HepG2 (cell line): Measurements from ENCODE around the gene CPT1B. TPM values are rescaled to one million over a fixed set of nuclear protein-coding genes. Genes with fewer than 3 reads are reported as not detected.
A peak's percentile ranks its signal among the peaks of the same experiment; 100 is the strongest.

Source experiments
- HCFC1 ChIP-seq: fragments of 150-350 bp; IDR thresholded peaks from 2 replicates; pipeline ENCODE4 v1.6.1; 2014; ENCODE audit warnings: low read depth, low read length
- HNRNPL ChIP-seq: fragments of 200-400 bp; formaldehyde crosslinking; IDR thresholded peaks from 2 replicates; pipeline ENCODE4 v1.6.1; 2017; ENCODE audit warnings: mild to moderate bottlenecking, low read depth, low read length
- MAZ ChIP-seq, 2 experiments: sonication (generic) in 1 of 2; formaldehyde crosslinking in 1 of 2; IDR thresholded peaks; 2 replicates each; pipeline versions ENCODE4 v1.5.0 to v1.6.1; 2012 to 2020; ENCODE audit warnings: low read depth in 2 of 2, mild to moderate bottlenecking in 2 of 2, borderline replicate concordance in 1 of 2, improper control_type of control experiment in 1 of 2, low read length in 1 of 2, missing genetic modification reagents in 1 of 2, moderate library complexity in 1 of 2
- MXD4 ChIP-seq: IDR thresholded peaks from 2 replicates; pipeline ENCODE4 v1.6.1; 2016; ENCODE audit warnings: mild to moderate bottlenecking, missing biosample characterization, missing genetic modification reagents
- MYC ChIP-seq: sonication (generic); formaldehyde crosslinking; IDR thresholded peaks from 2 replicates; pipeline ENCODE4 v1.9.0; 2021; ENCODE audit warnings: missing genetic modification reagents, borderline replicate concordance
- NFIB ChIP-seq: sonication (generic); formaldehyde crosslinking; IDR thresholded peaks from 2 replicates; pipeline ENCODE4 v1.9.0; 2021; ENCODE audit warnings: missing genetic modification reagents, mild to moderate bottlenecking, borderline replicate concordance
- NR2F2 ChIP-seq: IDR thresholded peaks from 2 replicates; pipeline ENCODE4 v1.6.1; 2012; ENCODE audit warnings: low read depth, inconsistent platforms, borderline replicate concordance
- RAD21 ChIP-seq: fragments of 450-650 bp; formaldehyde crosslinking; IDR thresholded peaks from 2 replicates; pipeline ENCODE4 v1.5.0; 2020; ENCODE audit warnings: mild to moderate bottlenecking
- SMYD3 ChIP-seq: sonication (generic); formaldehyde crosslinking; IDR thresholded peaks from 2 replicates; pipeline ENCODE4 v1.8.1; 2023; ENCODE audit warnings: mild to moderate bottlenecking, missing genetic modification reagents
- SUZ12 ChIP-seq: fragments of 150-350 bp; IDR thresholded peaks from 2 replicates; pipeline ENCODE4 v1.6.1; 2014; ENCODE audit warnings: low read depth, low read length
- TEAD2 ChIP-seq: sonication (generic); formaldehyde crosslinking; IDR thresholded peaks from 2 replicates; pipeline ENCODE4 v1.9.0; 2021; ENCODE audit warnings: missing genetic modification reagents
- TOE1 ChIP-seq: sonication (generic); formaldehyde crosslinking; IDR thresholded peaks from 2 replicates; pipeline ENCODE4 v1.4.0; 2020; ENCODE audit warnings: mild to moderate bottlenecking, missing genetic modification reagents
- ZEB1 ChIP-seq: IDR thresholded peaks from 2 replicates; pipeline ENCODE4 v1.6.1; 2012; ENCODE audit warnings: mild to moderate bottlenecking, low read depth, inconsistent platforms; ENCODE audit not compliant: insufficient replicate concordance
- ZKSCAN8 ChIP-seq: IDR thresholded peaks from 2 replicates; pipeline ENCODE4 v1.6.1; 2016; ENCODE audit warnings: borderline replicate concordance, missing genetic modification reagents, missing compliant biosample characterization
- ZMYM4 ChIP-seq: sonication (generic); formaldehyde crosslinking; IDR thresholded peaks from 2 replicates; pipeline ENCODE4 v1.8.1; 2023; ENCODE audit warnings: mild to moderate bottlenecking, missing genetic modification reagents
- ZNF24 ChIP-seq: fragments of 450-650 bp; IDR thresholded peaks from 2 replicates; pipeline ENCODE4 v1.6.1; 2017; ENCODE audit warnings: antibody characterized with exemption, mild to moderate bottlenecking
- ZNF75D ChIP-seq: sonication (generic); formaldehyde crosslinking; IDR thresholded peaks from 2 replicates; pipeline ENCODE4 v1.8.1; 2023; ENCODE audit warnings: missing genetic modification reagents, mild to moderate bottlenecking, borderline replicate concordance
- ZSCAN20 ChIP-seq: sonication (generic); formaldehyde crosslinking; IDR thresholded peaks from 2 replicates; pipeline ENCODE4 v1.4.0; 2020; ENCODE audit warnings: missing genetic modification reagents, mild to moderate bottlenecking, borderline replicate concordance
- polyA plus RNA-seq, 8 experiments: library from polyadenylated mRNA; depleted of rRNA in 3 of 8; stranded (reverse) in 7 of 8; unstranded in 1 of 8; fragments of >200 nt; fragmentation: Illumina TruSeq in 4 of 8; extraction: Trizol in 4 of 8; gene quantifications; 2 replicates each; pipeline versions ENCODE4 v1.2.1 to v1.2.3, GENCODE V29; 2011 to 2016; ENCODE audit warnings: low read depth in 4 of 8, missing spikeins in 1 of 8, mixed read lengths in 1 of 8; ENCODE audit not compliant: insufficient read depth in 1 of 8
- total RNA-seq, 5 experiments: library from RNA; depleted of rRNA; stranded (reverse); fragments of >200 nt; fragmentation: Illumina TruSeq; extraction: Trizol; gene quantifications; 2 replicates each; pipeline ENCODE4 v1.2.3, GENCODE V29; 2016; ENCODE audit warnings: low read depth in 1 of 5
- TF ChIP-seq, protein P1 (sequence below): fragments of 450-650 bp; IDR thresholded peaks from 2 replicates; pipeline ENCODE4 v1.6.1; 2017; ENCODE audit warnings: mild to moderate bottlenecking
- TF ChIP-seq, protein P2 (sequence below): sonication (generic); formaldehyde crosslinking; IDR thresholded peaks from 2 replicates; pipeline ENCODE4 v1.5.0; 2020; ENCODE audit warnings: missing genetic modification reagents, mild to moderate bottlenecking, borderline replicate concordance
- TF ChIP-seq, protein P3 (sequence below): sonication (generic); formaldehyde crosslinking; IDR thresholded peaks from 2 replicates; pipeline ENCODE4 v1.4.0; 2020; ENCODE audit warnings: missing genetic modification reagents, borderline replicate concordance
- TF ChIP-seq, protein P4 (sequence below): sonication (generic); formaldehyde crosslinking; conservative IDR thresholded peaks from 2 replicates; pipeline ENCODE4 v1.4.0; 2020; ENCODE audit warnings: missing genetic modification reagents

Gene CPT1B
- total and polyA plus RNA-seq, 2 of the 13 experiments (the other 11 are each of a cell fraction or from before 2014, with no cell fraction given) = 9.2 to 19.5 TPM

DNA sequence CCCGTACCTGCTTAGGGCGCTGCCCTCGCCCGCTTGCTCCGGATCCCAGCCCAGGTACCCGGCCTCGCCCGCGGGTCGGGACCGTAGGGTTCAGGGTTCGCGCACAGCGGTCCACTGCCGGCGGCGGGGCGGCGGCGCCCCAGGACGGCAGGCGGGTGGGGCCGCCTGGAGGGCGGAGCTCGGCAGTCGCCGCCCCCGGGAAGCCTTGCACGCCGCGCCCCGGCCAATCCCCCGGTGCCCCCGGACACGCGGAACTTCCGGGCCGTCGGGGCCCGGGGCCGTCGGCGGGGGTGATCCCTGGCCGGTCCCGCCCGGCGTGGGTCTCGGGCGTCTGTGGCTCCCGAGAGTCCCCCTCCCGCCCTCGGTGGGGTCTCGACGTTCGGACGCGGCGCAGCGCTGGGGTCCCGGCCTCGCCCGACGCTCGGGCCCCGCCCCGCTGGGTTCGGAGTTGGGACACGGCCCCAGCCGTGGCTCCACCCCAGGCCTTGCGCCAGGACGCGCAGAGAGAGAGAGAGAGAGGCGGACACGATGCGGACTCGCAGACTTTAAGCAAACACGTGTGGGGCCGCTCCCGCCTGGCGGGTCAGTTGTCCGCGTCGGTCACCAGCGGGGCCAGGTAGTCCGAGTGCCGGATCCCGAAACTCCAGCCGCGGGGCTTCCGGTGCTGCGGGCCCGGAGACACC, 48.2 kb downstream of the CPT1B start, which contains the start of gene TYMP (continued):
- TF ChIP-seq, protein P1, sequence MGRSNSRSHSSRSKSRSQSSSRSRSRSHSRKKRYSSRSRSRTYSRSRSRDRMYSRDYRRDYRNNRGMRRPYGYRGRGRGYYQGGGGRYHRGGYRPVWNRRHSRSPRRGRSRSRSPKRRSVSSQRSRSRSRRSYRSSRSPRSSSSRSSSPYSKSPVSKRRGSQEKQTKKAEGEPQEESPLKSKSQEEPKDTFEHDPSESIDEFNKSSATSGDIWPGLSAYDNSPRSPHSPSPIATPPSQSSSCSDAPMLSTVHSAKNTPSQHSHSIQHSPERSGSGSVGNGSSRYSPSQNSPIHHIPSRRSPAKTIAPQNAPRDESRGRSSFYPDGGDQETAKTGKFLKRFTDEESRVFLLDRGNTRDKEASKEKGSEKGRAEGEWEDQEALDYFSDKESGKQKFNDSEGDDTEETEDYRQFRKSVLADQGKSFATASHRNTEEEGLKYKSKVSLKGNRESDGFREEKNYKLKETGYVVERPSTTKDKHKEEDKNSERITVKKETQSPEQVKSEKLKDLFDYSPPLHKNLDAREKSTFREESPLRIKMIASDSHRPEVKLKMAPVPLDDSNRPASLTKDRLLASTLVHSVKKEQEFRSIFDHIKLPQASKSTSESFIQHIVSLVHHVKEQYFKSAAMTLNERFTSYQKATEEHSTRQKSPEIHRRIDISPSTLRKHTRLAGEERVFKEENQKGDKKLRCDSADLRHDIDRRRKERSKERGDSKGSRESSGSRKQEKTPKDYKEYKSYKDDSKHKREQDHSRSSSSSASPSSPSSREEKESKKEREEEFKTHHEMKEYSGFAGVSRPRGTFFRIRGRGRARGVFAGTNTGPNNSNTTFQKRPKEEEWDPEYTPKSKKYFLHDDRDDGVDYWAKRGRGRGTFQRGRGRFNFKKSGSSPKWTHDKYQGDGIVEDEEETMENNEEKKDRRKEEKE = no peak
- no peak for TF ChIP-seq HCFC1
- TF ChIP-seq, protein P2, sequence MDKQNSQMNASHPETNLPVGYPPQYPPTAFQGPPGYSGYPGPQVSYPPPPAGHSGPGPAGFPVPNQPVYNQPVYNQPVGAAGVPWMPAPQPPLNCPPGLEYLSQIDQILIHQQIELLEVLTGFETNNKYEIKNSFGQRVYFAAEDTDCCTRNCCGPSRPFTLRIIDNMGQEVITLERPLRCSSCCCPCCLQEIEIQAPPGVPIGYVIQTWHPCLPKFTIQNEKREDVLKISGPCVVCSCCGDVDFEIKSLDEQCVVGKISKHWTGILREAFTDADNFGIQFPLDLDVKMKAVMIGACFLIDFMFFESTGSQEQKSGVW (CRISPR knock-in tag) = no peak
- no peak for TF ChIP-seq ZNF75D (CRISPR knock-in tag)
- TF ChIP-seq, protein P3, sequence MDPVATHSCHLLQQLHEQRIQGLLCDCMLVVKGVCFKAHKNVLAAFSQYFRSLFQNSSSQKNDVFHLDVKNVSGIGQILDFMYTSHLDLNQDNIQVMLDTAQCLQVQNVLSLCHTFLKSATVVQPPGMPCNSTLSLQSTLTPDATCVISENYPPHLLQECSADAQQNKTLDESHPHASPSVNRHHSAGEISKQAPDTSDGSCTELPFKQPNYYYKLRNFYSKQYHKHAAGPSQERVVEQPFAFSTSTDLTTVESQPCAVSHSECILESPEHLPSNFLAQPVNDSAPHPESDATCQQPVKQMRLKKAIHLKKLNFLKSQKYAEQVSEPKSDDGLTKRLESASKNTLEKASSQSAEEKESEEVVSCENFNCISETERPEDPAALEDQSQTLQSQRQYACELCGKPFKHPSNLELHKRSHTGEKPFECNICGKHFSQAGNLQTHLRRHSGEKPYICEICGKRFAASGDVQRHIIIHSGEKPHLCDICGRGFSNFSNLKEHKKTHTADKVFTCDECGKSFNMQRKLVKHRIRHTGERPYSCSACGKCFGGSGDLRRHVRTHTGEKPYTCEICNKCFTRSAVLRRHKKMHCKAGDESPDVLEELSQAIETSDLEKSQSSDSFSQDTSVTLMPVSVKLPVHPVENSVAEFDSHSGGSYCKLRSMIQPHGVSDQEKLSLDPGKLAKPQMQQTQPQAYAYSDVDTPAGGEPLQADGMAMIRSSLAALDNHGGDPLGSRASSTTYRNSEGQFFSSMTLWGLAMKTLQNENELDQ (CRISPR knock-in tag) = no peak
- no peak; the same call in 1 of the 2 replicates for TF ChIP-seq NR2F2
- TF ChIP-seq TEAD2 (CRISPR knock-in tag) = no peak
- TF ChIP-seq MYC (CRISPR knock-in tag) = peak; percentile 94
- 0 out of 2 replicates have a peak, but pooled peaks have one; percentile 70 for TF ChIP-seq ZKSCAN8
- TF ChIP-seq SMYD3 (CRISPR knock-in tag) = no peak
- TF ChIP-seq MAZ (IDR thresholded peaks at IDR 0.05; ENCODE audit: borderline replicate concordance, low read depth, low read length) = no peak
- peak; percentile 70 for TF ChIP-seq MAZ (CRISPR knock-in tag; IDR thresholded peaks at IDR 0.05; ENCODE audit: low read depth)
- no peak; the same call in 1 of the 2 replicates for TF ChIP-seq ZSCAN20 (CRISPR knock-in tag)
- TF ChIP-seq HNRNPL = no peak
- no peak for TF ChIP-seq RAD21 (CRISPR knock-in tag)
- TF ChIP-seq NFIB = no peak
- no peak for TF ChIP-seq ZNF24
- TF ChIP-seq TOE1 = no peak
- TF ChIP-seq ZMYM4 (CRISPR knock-in tag) = no peak
- TF ChIP-seq, protein P4, sequence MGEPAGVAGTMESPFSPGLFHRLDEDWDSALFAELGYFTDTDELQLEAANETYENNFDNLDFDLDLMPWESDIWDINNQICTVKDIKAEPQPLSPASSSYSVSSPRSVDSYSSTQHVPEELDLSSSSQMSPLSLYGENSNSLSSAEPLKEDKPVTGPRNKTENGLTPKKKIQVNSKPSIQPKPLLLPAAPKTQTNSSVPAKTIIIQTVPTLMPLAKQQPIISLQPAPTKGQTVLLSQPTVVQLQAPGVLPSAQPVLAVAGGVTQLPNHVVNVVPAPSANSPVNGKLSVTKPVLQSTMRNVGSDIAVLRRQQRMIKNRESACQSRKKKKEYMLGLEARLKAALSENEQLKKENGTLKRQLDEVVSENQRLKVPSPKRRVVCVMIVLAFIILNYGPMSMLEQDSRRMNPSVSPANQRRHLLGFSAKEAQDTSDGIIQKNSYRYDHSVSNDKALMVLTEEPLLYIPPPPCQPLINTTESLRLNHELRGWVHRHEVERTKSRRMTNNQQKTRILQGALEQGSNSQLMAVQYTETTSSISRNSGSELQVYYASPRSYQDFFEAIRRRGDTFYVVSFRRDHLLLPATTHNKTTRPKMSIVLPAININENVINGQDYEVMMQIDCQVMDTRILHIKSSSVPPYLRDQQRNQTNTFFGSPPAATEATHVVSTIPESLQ = 0 out of 2 replicates have a peak, but pooled peaks have one; percentile 26
- peak; percentile 39 for TF ChIP-seq ZEB1
- TF ChIP-seq SUZ12 = no peak
- TF ChIP-seq MXD4 = 0 out of 2 replicates have a peak, but pooled peaks have one; percentile 36
